Endothelial cell of umbilical vein (primary cell): Measurements from ENCODE around the gene DNAJC19. TPM values are rescaled to one million over a fixed set of nuclear protein-coding genes. Genes with fewer than 3 reads are reported as not detected.
"Not testable (repeated sequence)": the region's sequence is repeated elsewhere in the genome, so short reads cannot be mapped to it uniquely, and the experiment has no call there.

ENCODE experiments used
- BruUV-seq: library from RNA; stranded (reverse); fragments of 400-500 nt; replicated peaks from 2 replicates; lab custom pipeline; 2021; lab: Mats Ljungman, UMichigan
- CTCF ChIA-PET: fragments of 300-600, 350-600 bp; sonication (Branson Sonifier 250); formaldehyde crosslinking; loops from one replicate; lab custom pipeline; 2021; ENCODE audit warnings: antibody characterized with exemption, inconsistent platforms; lab: Charles Lee
- POLR2A ChIA-PET: fragments of 300-600, 350-600 bp; sonication (Branson Sonifier 250); formaldehyde crosslinking; loops from one replicate; lab custom pipeline; 2021; ENCODE audit warnings: antibody characterized with exemption, inconsistent platforms; lab: Charles Lee
- DNase-seq: peaks from one replicate; pipeline ENCODE4 v3.0.0-alpha.2; 2011; ENCODE audit warnings: low read depth, low spot score
- FAIRE-seq: peaks from 2 replicates; lab custom pipeline; 2011; peaks lifted over from hg19 to GRCh38; lab: Jason Lieb, UNC
- H2AFZ ChIP-seq: 2 replicates; pipeline ENCODE4 v1.6.0; 2012; ENCODE audit warnings: low read depth, low read length, control low read depth, inconsistent platforms
- H3K27ac ChIP-seq: 2 replicates; pipeline ENCODE4 v1.5.1; 2011; ENCODE audit warnings: low read depth, mild to moderate bottlenecking, control low read depth, low read length, moderate library complexity; ENCODE audit not compliant: insufficient read depth
- H3K27me3 ChIP-seq, 2 experiments: 2 replicates each; pipeline versions ENCODE4 v1.6.0 to v1.6.1; 2011; ENCODE audit warnings: low read length in 2 of 2, mixed read lengths in 1 of 2; ENCODE audit not compliant: control insufficient read depth in 2 of 2, insufficient read depth in 2 of 2
- H3K36me3 ChIP-seq, 2 experiments: 2 replicates in 1 of 2; 3 replicates in 1 of 2; pipeline ENCODE4 v1.5.1; 2011; ENCODE audit warnings: low read length in 2 of 2, mild to moderate bottlenecking in 1 of 2, moderate library complexity in 1 of 2; ENCODE audit not compliant: control insufficient read depth in 2 of 2, insufficient read depth in 2 of 2; ENCODE audit errors: extremely low read depth in 1 of 2
- H3K4me1 ChIP-seq: 3 replicates; pipeline ENCODE4 v1.5.1; 2011; ENCODE audit warnings: mild to moderate bottlenecking, low read length; ENCODE audit not compliant: control insufficient read depth, insufficient read depth; ENCODE audit errors: extremely low read depth
- H3K4me2 ChIP-seq: 2 replicates; pipeline ENCODE4 v1.6.1; 2011; ENCODE audit warnings: low read length, control low read depth, mixed read lengths; ENCODE audit not compliant: insufficient read depth
- H3K4me3 ChIP-seq, 3 experiments: fragments of 200-600 bp in 1 of 3; sonication (generic), shearing (Covaris generic) in 1 of 3; replicated peaks in 1 of 3; 2 replicates each; pipeline ENCODE4 v1.5.1; 2011 to 2016; ENCODE audit warnings: control low read depth in 3 of 3, low read length in 3 of 3, mild to moderate bottlenecking in 2 of 3, inconsistent platforms in 1 of 3, low read depth in 1 of 3, moderate library complexity in 1 of 3; ENCODE audit not compliant: insufficient read depth in 1 of 3
- H3K79me2 ChIP-seq: 2 replicates; pipeline ENCODE4 v1.6.0; 2012; ENCODE audit warnings: low read length, inconsistent platforms; ENCODE audit not compliant: control insufficient read depth, insufficient read depth
- H3K9ac ChIP-seq: replicated peaks from 2 replicates; pipeline ENCODE3; 2011; ENCODE audit warnings: low read length, control low read depth; ENCODE audit not compliant: insufficient read depth; ENCODE audit errors: extremely low read depth
- H3K9me1 ChIP-seq: replicated peaks from 3 replicates; pipeline ENCODE4 v1.6.0; 2011; ENCODE audit warnings: mild to moderate bottlenecking, low read length; ENCODE audit not compliant: control insufficient read depth, insufficient read depth; ENCODE audit errors: extremely low read depth
- H3K9me3 ChIP-seq: replicated peaks from 2 replicates; pipeline ENCODE4 v1.5.1; 2012; ENCODE audit warnings: low read length, inconsistent platforms; ENCODE audit not compliant: control insufficient read depth, insufficient read depth
- H4K20me1 ChIP-seq: replicated peaks from 2 replicates; pipeline ENCODE3; 2011; ENCODE audit warnings: mild to moderate bottlenecking, low read length; ENCODE audit not compliant: control insufficient read depth, insufficient read depth; ENCODE audit errors: extremely low read depth
- EZH2 ChIP-seq: IDR thresholded peaks from 2 replicates; pipeline ENCODE4 v1.6.1; 2012; ENCODE audit warnings: borderline replicate concordance, low read depth, mild to moderate bottlenecking, moderate library complexity, low read length, inconsistent platforms; ENCODE audit not compliant: severe bottlenecking
- FOS ChIP-seq: IDR thresholded peaks from 2 replicates; pipeline ENCODE4 v1.6.1; 2011; ENCODE audit warnings: mild to moderate bottlenecking, low read length, moderate library complexity, borderline replicate concordance; ENCODE audit not compliant: insufficient read depth
- GATA2 ChIP-seq: IDR thresholded peaks from 2 replicates; pipeline ENCODE4 v1.7.0; 2011; ENCODE audit warnings: low read depth, mild to moderate bottlenecking, moderate library complexity, mixed read lengths, low read length; ENCODE audit not compliant: insufficient read length, insufficient read depth
- JUN ChIP-seq: IDR thresholded peaks from 2 replicates; pipeline ENCODE4 v1.6.1; 2011; ENCODE audit warnings: borderline replicate concordance, low read depth; ENCODE audit not compliant: insufficient read length, insufficient read depth
- MYC ChIP-seq: IDR thresholded peaks from one replicate; pipeline ENCODE4 v1.6.1; 2011; ENCODE audit warnings: mild to moderate bottlenecking, low read depth, low read length
- POLR2A ChIP-seq: IDR thresholded peaks from 2 replicates; pipeline ENCODE4 v1.6.1; 2012; ENCODE audit warnings: low read depth, mild to moderate bottlenecking, control low read depth, low read length
- POLR2AphosphoS5 ChIP-seq: IDR thresholded peaks from 2 replicates; pipeline ENCODE4 v1.6.1; 2012; ENCODE audit warnings: low read depth, mild to moderate bottlenecking, control low read depth, low read length, moderate library complexity; ENCODE audit not compliant: insufficient read depth
- dilution Hi-C: fragments of 300-500 bp; cut with MboI; formaldehyde crosslinking; loops from one replicate; pipeline ENCODE4 v1.15.0; 2019; ENCODE audit warnings: low sequenced_read_pairs; ENCODE audit not compliant: extremely low pct_ligation_motif_present
- intact Hi-C: fragments of 100-400 bp; cut with micrococcal nuclease; formaldehyde crosslinking; loops from one replicate; pipeline ENCODE4 v1.10.0; 2022
- polyA plus RNA-seq, 4 experiments: library from polyadenylated mRNA; depleted of rRNA in 3 of 4; stranded (reverse) in 3 of 4; unstranded in 1 of 4; fragments of >200 nt; gene quantifications; 2 replicates each; pipeline versions ENCODE4 v1.2.1 to v1.2.3, GENCODE V29; 2011 to 2012; ENCODE audit warnings: missing spikeins in 1 of 4
- total RNA-seq: library from RNA; stranded (reverse); gene quantifications from 2 replicates; pipeline ENCODE4 v1.2.3, GENCODE V29; 2021
- TF ChIP-seq, protein P1 (sequence below): IDR thresholded peaks from 2 replicates; pipeline ENCODE4 v1.6.1; 2011; ENCODE audit not compliant: insufficient read depth, insufficient read length
- TF ChIP-seq, protein P2 (sequence below), 2 donors: IDR thresholded peaks; 1 replicate in 1 of 2; 2 replicates in 1 of 2; pipeline ENCODE4 v1.5.1; 2011; ENCODE audit warnings: low read length in 2 of 2, mild to moderate bottlenecking in 2 of 2, moderate library complexity in 2 of 2, control low read depth in 1 of 2, inconsistent platforms in 1 of 2, low read depth in 1 of 2; ENCODE audit not compliant: insufficient read depth in 1 of 2; ENCODE audit errors: extremely low read depth in 1 of 2

The DNAJC19 gene
- total and polyA plus RNA-seq, 2 donors (not counting 3 experiments of a cell fraction or from before 2014, with no cell fraction given) = 32.6 to 50.6 TPM

DNA sequence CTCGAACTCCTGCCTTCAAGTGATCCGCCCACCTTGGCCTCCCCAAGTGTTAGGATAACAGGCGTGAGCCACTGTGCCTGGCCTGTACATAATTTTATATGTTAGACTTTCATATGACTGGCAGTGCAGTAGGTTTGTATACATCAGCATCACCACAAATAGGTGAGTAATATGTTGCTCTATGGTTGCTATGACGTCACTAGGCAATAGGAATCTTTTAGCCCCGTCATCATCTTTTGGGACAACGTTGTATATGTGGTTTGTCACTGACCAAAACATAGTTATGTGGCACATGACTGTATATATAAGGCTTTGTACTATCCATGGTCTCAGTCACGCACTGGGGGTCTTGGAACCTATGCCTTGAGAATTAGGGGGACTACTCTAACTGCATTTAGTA lies 17.0 kb upstream of the DNAJC19 start:
- Histone ChIP-seq H3K4me2 (no peak overlapping the region), H3K27me3 (no peaks in the 10 kb centered on the region), H2AFZ (no peak overlapping the region), H3K9ac (no peak overlapping the region), H3K27ac (no peak overlapping the region), H4K20me1 (no peaks in the 10 kb centered on the region), H3K9me3 (no peaks in the 10 kb centered on the region), H3K4me1 (no peaks in the 10 kb centered on the region), H3K36me3 (no peaks in the 10 kb centered on the region), H3K79me2 (no peaks in the 10 kb centered on the region), H3K9me1 (no peaks in the 10 kb centered on the region), H3K4me3 (no peak overlapping the region)
- intact Hi-C loops = no loop called here
- CTCF ChIA-PET = no interaction called here
- DNase-seq = no peak
- POLR2A ChIA-PET = no interaction called here
- TF ChIP-seq FOS (no peak), POLR2A (no peak), EZH2 (no peak), JUN (no peak), GATA2 (no peak), POLR2AphosphoS5 (no peak), MYC (no peak)
- TF ChIP-seq, protein P1, sequence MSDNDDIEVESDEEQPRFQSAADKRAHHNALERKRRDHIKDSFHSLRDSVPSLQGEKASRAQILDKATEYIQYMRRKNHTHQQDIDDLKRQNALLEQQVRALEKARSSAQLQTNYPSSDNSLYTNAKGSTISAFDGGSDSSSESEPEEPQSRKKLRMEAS = no peak
- TF ChIP-seq, protein P2, sequence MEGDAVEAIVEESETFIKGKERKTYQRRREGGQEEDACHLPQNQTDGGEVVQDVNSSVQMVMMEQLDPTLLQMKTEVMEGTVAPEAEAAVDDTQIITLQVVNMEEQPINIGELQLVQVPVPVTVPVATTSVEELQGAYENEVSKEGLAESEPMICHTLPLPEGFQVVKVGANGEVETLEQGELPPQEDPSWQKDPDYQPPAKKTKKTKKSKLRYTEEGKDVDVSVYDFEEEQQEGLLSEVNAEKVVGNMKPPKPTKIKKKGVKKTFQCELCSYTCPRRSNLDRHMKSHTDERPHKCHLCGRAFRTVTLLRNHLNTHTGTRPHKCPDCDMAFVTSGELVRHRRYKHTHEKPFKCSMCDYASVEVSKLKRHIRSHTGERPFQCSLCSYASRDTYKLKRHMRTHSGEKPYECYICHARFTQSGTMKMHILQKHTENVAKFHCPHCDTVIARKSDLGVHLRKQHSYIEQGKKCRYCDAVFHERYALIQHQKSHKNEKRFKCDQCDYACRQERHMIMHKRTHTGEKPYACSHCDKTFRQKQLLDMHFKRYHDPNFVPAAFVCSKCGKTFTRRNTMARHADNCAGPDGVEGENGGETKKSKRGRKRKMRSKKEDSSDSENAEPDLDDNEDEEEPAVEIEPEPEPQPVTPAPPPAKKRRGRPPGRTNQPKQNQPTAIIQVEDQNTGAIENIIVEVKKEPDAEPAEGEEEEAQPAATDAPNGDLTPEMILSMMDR (IDR thresholded peaks at IDR 0.05; ENCODE audit: extremely low read depth in 1 of 2, insufficient read depth in 1 of 2, low read depth in 1 of 2, low read length in 2 of 2) = no peak
- dilution Hi-C loops = no loop called here
- no TSS peak for BruUV-seq
- FAIRE-seq = no peak

DNA sequence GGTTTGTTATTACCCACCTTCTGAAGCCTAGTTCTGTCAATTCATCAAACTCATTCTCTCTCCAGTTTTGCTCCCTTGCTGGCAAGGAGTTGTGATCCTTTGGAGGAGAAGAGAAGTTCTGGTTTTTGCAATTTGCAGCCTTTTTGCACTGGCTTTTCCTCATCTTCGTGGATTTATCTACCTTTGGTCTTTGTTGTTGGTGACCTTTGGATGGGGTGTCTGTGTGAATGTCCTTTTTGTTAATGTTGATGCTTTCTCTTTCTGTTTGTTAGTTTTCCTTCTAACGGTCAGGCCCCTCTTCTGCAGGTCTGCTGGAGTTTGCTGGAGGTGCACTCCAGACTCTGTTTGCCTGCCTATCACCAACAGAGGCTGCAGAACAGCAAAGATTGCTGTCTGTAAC lies 13.9 kb upstream of the DNAJC19 start:
- H3K9me1 ChIP-seq, H4K20me1 ChIP-seq, FAIRE-seq, CTCF ChIA-PET, H3K9me3 ChIP-seq, BruUV-seq, H3K9ac ChIP-seq, intact Hi-C loops, H2AFZ ChIP-seq, H3K4me1 ChIP-seq, H3K79me2 ChIP-seq, POLR2A ChIA-PET, H3K27ac ChIP-seq, DNase-seq, H3K27me3 ChIP-seq, H3K4me3 ChIP-seq, H3K36me3 ChIP-seq, H3K4me2 ChIP-seq, dilution Hi-C loops: not testable (repeated sequence)

DNA sequence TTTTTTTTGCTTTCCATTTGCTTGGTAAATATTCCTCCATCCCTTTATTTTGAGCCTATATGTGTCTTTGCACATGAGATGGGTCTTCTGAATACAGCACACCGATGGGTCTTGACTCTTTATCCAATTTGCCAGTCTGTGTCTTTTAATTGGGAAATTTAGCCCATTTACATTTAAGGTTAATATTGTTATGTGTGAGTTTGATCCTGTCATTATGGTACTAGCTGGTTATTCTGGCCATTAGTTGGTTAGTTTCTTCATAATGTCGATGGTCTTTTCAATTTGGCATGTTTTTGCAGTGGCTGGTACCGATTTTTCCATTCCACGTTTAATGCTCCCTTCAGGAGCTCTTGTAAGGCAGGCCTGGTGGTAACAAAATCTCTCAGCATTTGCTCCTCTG lies 12.8 kb upstream of the DNAJC19 start:
- H4K20me1 ChIP-seq, H3K27me3 ChIP-seq, DNase-seq, H3K9ac ChIP-seq, BruUV-seq, H3K79me2 ChIP-seq, H2AFZ ChIP-seq, FAIRE-seq, CTCF ChIA-PET, H3K9me3 ChIP-seq, dilution Hi-C loops, H3K9me1 ChIP-seq, H3K4me1 ChIP-seq, H3K4me3 ChIP-seq, H3K36me3 ChIP-seq, intact Hi-C loops, H3K27ac ChIP-seq, POLR2A ChIA-PET, H3K4me2 ChIP-seq: not testable (repeated sequence)
